Kidney (tissue), 14 donors: Measurements from ENCODE around the gene DHRS11. TPM values are rescaled to one million over a fixed set of nuclear protein-coding genes. Genes with fewer than 3 reads are reported as not detected.

Experiments used
- DNase-seq, 5 donors: peaks; one replicate each; pipeline ENCODE4 v3.0.0-alpha.2; 2013 to 2020
- FAIRE-seq: peaks from 2 replicates; lab custom pipeline; 2012; peaks lifted over from hg19 to GRCh38; lab: Jason Lieb, UNC
- H3K27ac ChIP-seq, 2 donors: one replicate each; pipeline ENCODE4 v1.7.0; 2013; ENCODE audit warnings: low read depth in 2 of 2, low read length in 2 of 2, inconsistent platforms in 1 of 2
- H3K27me3 ChIP-seq: one replicate; pipeline ENCODE4 v1.7.1; 2013; ENCODE audit warnings: low read length, inconsistent platforms; ENCODE audit not compliant: control insufficient read depth, insufficient read depth
- H3K36me3 ChIP-seq, 3 donors: one replicate each; pipeline versions ENCODE4 v1.7.0 to v1.7.1; 2013; ENCODE audit warnings: low read length in 3 of 3, control low read depth in 1 of 3, inconsistent platforms in 1 of 3; ENCODE audit not compliant: insufficient read depth in 3 of 3, control insufficient read depth in 2 of 3
- H3K4me1 ChIP-seq, 3 donors: one replicate each; pipeline versions ENCODE4 v1.7.0 to v1.7.1; 2013; ENCODE audit warnings: low read length in 3 of 3, inconsistent platforms in 1 of 3, low read depth in 1 of 3; ENCODE audit not compliant: control insufficient read depth in 2 of 3, insufficient read depth in 2 of 3
- H3K4me3 ChIP-seq, 3 donors: one replicate each; pipeline versions ENCODE4 v1.7.0 to v1.8.1; 2013; ENCODE audit warnings: low read length in 3 of 3, control low read depth in 1 of 3, inconsistent platforms in 1 of 3
- H3K9ac ChIP-seq, 3 donors: one replicate each; pipeline versions ENCODE4 v1.7.0 to v1.7.1; 2013; ENCODE audit warnings: low read length in 3 of 3, control low read depth in 1 of 3, inconsistent platforms in 1 of 3
- H3K9me3 ChIP-seq, 3 donors: one replicate each; pipeline versions ENCODE4 v1.7.0 to v1.7.1; 2013; ENCODE audit warnings: low read length in 3 of 3, control low read depth in 1 of 3, inconsistent platforms in 1 of 3; ENCODE audit not compliant: control insufficient read depth in 2 of 3, insufficient read depth in 1 of 3
- intact Hi-C: fragments of 100-400 bp; cut with DNase I; formaldehyde crosslinking; loops from one replicate; pipeline ENCODE4 v1.11.1; 2022
- polyA plus RNA-seq: library from polyadenylated mRNA; stranded (reverse); fragments of 350-450 nt; fragmentation: Illumina TruSeq; extraction: RNeasy Lipid Tissue Mini Kit (QIAGEN cat#74804); gene quantifications from one replicate; pipeline ENCODE4 v1.2.3, GENCODE V29; 2014; ENCODE audit warnings: low read depth, low replicate concordance; ENCODE audit not compliant: insufficient read depth
- total RNA-seq: library from RNA; stranded (reverse); fragmentation: NEBNext Ultra II Directional; extraction: Animal tissue kit (Norgen Biotek cat#: 25700); gene quantifications from one replicate; pipeline ENCODE4 v1.2.1, GENCODE V29; 2021
- TF ChIP-seq, protein P1 (sequence below): IDR thresholded peaks from 3 replicates; pipeline ENCODE4 v1.5.1; 2012; ENCODE audit warnings: mild to moderate bottlenecking, moderate library complexity, borderline replicate concordance; ENCODE audit not compliant: insufficient read depth; ENCODE audit errors: extremely low read depth
- donor health status: control.
- donor health status: control.
- donor health status: control.
- donor health status: control.
- donor health status: control.
- donor health status: DM: yes; HTN: yes; CAD: no.
- donor health status: Normal renal cell carcinoma (clear cell type).

DHRS11 gene
- total and polyA plus RNA-seq, 2 donors from 2014 or later = 11.8 to 40.7 TPM

DNA sequence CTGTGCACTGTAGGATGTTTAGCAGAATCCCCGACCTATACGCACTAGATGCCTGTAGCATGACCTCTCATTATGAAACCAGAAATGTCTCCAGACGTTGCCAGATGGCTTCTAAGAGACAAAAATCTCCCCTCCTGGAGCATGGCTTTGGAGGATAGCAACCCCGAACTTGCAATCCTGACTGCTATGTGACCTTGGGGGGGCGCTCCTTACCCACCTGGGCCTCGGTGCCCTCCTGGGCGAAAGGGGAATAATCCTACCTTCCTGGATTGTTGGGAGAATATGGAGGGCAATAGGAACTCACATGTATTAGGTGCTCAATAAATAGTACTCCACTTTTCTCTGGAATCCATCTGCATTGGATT lies 17.8 kb downstream of the DHRS11 start:
- no peak for FAIRE-seq
- Histone ChIP-seq H3K4me3 (no peak overlapping the region), H3K27me3 (no peaks in the 10 kb centered on the region), H3K9ac (no peak overlapping the region), H3K27ac (no peak overlapping the region), H3K9me3 (no peaks in the 10 kb centered on the region), H3K36me3 (no peaks in the 10 kb centered on the region), H3K4me1 (no peaks in the 10 kb centered on the region)
- intact Hi-C loops = no loop called here
- TF ChIP-seq, protein P1, sequence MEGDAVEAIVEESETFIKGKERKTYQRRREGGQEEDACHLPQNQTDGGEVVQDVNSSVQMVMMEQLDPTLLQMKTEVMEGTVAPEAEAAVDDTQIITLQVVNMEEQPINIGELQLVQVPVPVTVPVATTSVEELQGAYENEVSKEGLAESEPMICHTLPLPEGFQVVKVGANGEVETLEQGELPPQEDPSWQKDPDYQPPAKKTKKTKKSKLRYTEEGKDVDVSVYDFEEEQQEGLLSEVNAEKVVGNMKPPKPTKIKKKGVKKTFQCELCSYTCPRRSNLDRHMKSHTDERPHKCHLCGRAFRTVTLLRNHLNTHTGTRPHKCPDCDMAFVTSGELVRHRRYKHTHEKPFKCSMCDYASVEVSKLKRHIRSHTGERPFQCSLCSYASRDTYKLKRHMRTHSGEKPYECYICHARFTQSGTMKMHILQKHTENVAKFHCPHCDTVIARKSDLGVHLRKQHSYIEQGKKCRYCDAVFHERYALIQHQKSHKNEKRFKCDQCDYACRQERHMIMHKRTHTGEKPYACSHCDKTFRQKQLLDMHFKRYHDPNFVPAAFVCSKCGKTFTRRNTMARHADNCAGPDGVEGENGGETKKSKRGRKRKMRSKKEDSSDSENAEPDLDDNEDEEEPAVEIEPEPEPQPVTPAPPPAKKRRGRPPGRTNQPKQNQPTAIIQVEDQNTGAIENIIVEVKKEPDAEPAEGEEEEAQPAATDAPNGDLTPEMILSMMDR = no peak
- no peak for DNase-seq

- intact Hi-C loops = no loop called here
- TF ChIP-seq, protein P1 = no peak
These were observed 18.8 kb downstream of the DHRS11 start for GRCh38 chr17:36610474-36610873.

GRCh38 chr17:36611345-36612072 lies 19.8 kb downstream of the DHRS11 start:
- no peaks in the 10 kb centered on the region for H3K4me1 ChIP-seq
- H3K9ac ChIP-seq = no peak overlapping the region
- intact Hi-C loops = no loop called here
- no peak overlapping the region for H3K4me3 ChIP-seq
- H3K27ac ChIP-seq = no peak overlapping the region
- peak in 1 of 5 donors; percentile 6 for DNase-seq
- no peaks in the 10 kb centered on the region for H3K36me3 ChIP-seq
- H3K27me3 ChIP-seq = no peaks in the 10 kb centered on the region
- H3K9me3 ChIP-seq = no peaks in the 10 kb centered on the region
- TF ChIP-seq, protein P1 = no peak
- FAIRE-seq = no peak

More at GRCh38 chr17:36610474-36610873, 18.8 kb downstream of the DHRS11 start:
- no peak for FAIRE-seq
- Histone ChIP-seq H3K36me3 (no peaks in the 10 kb centered on the region), H3K4me3 (no peak overlapping the region), H3K4me1 (no peaks in the 10 kb centered on the region), H3K9ac (no peak overlapping the region), H3K27ac (no peak overlapping the region), H3K9me3 (no peaks in the 10 kb centered on the region), H3K27me3 (no peaks in the 10 kb centered on the region)
- no peak for DNase-seq
